ENCODE data around the gene C2orf74.
"Not testable (repeated sequence)": the region's sequence is repeated elsewhere in the genome, so short reads cannot be mapped to it uniquely, and the experiment has no call there.

C2orf74 gene

DNA sequence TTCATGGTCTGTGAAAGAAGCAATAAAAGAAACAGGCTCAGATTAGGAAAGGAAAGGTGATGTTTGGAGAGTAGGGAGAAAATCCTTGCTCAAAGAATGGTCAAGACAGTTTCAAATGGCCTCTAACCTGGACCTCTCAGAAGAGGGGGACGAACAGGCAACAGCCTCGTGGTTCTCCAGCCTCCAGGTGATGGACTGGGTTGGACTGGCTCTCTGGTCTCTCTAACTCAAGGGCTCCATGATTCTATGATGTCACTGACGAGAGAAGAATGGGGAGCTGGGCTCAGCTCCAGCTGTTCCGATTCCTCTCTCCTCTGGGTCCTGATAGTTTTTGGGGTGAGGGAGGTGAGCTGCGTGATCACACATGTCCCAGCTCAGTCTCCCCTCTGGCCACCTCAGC, at the start of gene C2orf74:
C2orf74 (plus strand) TSS at position 301 of the 400 bp plus-strand sequence. CDS start 327 bp downstream, outside the sequence.
- TF ChIP-seq CTCF (IDR thresholded peaks at IDR 0.05; ENCODE audit: control insufficient read depth, extremely low read depth, insufficient read depth), result no peak
- DNase-seq (ENCODE audit: low read depth), result no peak
- H3K4me3 ChIP-seq (ENCODE audit: low read depth, low read length), result no peak within 1 kb of the TSS

- DNase-seq (ENCODE audit: low read depth), result no peak
- H3K4me3 ChIP-seq (ENCODE audit: low read depth, low read length), result no peak overlapping the region
- TF ChIP-seq CTCF (IDR thresholded peaks at IDR 0.05; ENCODE audit: control insufficient read depth, extremely low read depth, insufficient read depth), result no peak
Observed at GRCh38 chr2:61114147-61114546, 47.8 kb upstream of the C2orf74 start.

DNA sequence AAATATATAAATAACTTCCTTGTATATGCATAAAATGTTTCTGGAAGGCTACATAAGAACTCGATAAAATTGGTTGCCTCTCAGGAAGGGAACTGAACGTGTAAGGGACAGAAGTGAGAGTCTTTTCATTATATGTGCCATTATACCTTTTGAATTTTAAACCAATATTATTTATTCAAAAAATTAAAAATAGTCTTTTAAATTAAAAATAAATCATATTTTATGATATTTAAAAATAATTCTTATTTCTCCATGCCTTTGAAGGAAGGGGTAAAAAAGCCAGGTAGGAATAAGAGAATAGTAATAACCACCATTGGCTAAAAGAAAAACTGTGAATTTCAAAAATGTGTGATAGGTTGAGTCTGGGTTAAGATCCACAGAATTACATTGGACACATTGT, 45.7 kb upstream of the C2orf74 start:
- TF ChIP-seq CTCF (IDR thresholded peaks at IDR 0.05; ENCODE audit: control insufficient read depth, extremely low read depth, insufficient read depth), result no peak
- no peak for DNase-seq (ENCODE audit: low read depth)
- H3K4me3 ChIP-seq (ENCODE audit: low read depth, low read length), result no peak overlapping the region

- TF ChIP-seq CTCF (IDR thresholded peaks at IDR 0.05; ENCODE audit: control insufficient read depth, extremely low read depth, insufficient read depth), result no peak
- H3K4me3 ChIP-seq (ENCODE audit: low read depth, low read length), result no peak overlapping the region
- no peak for DNase-seq (ENCODE audit: low read depth)
Observed at GRCh38 chr2:61117534-61117933, 44.5 kb upstream of the C2orf74 start.

DNA sequence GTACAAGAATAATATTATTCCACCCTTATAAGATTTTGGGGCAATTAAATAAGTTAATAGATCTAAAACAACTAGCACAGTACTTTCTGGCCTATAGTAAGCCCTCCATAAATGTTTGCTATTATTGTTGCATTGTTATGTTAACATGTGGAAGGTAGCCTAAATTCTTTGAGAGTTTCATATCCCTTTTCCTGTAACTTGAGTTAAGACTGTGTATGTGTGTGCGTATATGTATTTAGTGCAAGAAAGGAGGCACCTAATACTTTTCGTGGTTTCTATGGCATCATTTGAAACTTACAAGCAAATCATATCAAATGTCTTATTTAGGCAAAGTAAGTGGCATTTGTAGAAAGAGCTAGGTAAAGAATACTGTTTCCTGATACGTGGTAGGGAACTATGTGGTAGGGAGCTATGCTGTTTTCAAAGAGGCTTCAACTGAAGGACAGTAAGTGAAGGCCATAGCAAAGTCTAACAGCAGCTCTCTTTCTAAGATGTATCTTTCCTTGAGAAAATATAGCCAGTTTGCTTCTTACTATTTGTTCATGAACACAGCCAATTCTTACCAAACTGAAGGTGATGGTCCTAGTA, 36.8 kb upstream of the C2orf74 start:
- no peak overlapping the region for H3K4me3 ChIP-seq (ENCODE audit: low read depth, low read length)
- DNase-seq (ENCODE audit: low read depth), result no peak
- TF ChIP-seq CTCF (IDR thresholded peaks at IDR 0.05; ENCODE audit: control insufficient read depth, extremely low read depth, insufficient read depth), result no peak

DNA sequence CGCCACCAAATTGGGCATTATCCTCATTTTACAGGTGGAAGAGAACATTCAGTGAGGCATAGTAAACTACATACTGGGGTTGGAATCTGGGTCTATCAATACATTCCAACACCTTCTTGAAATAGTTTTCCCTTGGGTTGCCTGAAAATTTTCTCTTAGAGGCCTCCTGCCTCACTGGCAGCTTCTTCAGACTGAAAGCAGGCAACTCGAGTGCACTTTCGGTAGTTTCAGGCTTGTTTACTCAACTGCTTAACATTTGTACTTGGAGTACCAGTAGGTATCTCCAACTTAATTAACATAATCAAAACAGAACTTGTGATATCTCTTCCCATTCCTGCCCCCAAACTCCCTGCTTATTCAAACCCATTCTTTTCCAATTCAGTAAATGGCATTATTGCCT, 36.2 kb upstream of the C2orf74 start:
- TF ChIP-seq CTCF (IDR thresholded peaks at IDR 0.05; ENCODE audit: control insufficient read depth, extremely low read depth, insufficient read depth), result no peak
- no peak for DNase-seq (ENCODE audit: low read depth)
- H3K4me3 ChIP-seq (ENCODE audit: low read depth, low read length), result no peak overlapping the region

DNA sequence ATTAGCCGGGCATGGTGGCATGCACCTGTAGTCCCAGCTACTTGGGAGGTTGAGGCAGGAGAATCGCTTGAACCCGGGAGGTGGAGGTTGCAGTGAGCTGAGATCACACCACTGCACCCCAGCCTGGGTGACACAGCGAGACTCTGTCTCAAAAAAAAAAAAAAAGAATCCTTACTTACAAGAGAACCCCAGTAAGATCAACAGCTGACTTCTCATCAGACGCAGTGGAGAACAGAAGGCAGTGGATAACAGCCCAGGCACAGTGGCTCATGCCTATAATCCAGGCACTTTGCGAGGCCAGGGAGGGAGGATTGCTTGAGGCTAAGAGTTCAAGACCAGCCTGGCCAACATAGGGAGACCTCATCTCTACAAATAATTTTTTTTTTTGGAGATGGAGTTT, 33.9 kb upstream of the C2orf74 start:
- not testable (repeated sequence) for DNase-seq (ENCODE audit: low read depth); H3K4me3 ChIP-seq (ENCODE audit: low read depth, low read length)
